Measurements from ENCODE around the gene CDH4.

Gene CDH4

DNA sequence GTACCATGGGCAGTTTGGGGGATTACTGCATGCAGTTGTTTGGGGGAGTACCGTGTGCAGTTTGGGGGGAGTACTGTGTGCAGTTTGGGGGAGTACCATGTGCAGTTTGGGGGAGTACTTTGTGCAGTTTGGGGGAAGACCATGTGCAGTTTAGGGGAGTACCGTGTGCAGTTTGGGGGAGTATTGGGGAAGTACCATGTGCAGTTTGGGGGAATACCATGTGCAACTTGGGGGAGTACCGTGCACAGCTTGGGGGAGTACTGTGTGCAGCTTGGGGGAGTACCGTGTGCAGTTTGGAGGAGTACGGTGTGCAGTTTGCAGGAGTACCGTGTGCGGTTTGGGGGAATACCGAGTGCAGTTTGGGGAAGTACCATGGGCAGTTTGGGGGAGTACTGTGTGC lies 22.3 kb downstream of the CDH4 start:
- TF ChIP-seq RAD21 (IDR thresholded peaks at IDR 0.05; ENCODE audit: low read depth) (no peak), USF1 (IDR thresholded peaks at IDR 0.05) (no peak), CREB1 (IDR thresholded peaks at IDR 0.05; ENCODE audit: low read depth) (no peak), CEBPB (IDR thresholded peaks at IDR 0.05) (no peak), TCF12 (IDR thresholded peaks at IDR 0.05; ENCODE audit: low read depth) (no peak), EP300 (IDR thresholded peaks at IDR 0.05; ENCODE audit: borderline replicate concordance) (no peak), TEAD4 (IDR thresholded peaks at IDR 0.05) (no peak), ZBTB7A (IDR thresholded peaks at IDR 0.05; ENCODE audit: low read depth) (no peak), TAF1 (IDR thresholded peaks at IDR 0.05; ENCODE audit: low read depth) (no peak), FOXM1 (IDR thresholded peaks at IDR 0.05; ENCODE audit: borderline replicate concordance, low read depth) (no peak), NFIC (IDR thresholded peaks at IDR 0.05) (no peak), EGR1 (IDR thresholded peaks at IDR 0.05) (no peak), YY1 (IDR thresholded peaks at IDR 0.05; ENCODE audit: low read depth) (no peak)
- TF ChIP-seq, protein P1, sequence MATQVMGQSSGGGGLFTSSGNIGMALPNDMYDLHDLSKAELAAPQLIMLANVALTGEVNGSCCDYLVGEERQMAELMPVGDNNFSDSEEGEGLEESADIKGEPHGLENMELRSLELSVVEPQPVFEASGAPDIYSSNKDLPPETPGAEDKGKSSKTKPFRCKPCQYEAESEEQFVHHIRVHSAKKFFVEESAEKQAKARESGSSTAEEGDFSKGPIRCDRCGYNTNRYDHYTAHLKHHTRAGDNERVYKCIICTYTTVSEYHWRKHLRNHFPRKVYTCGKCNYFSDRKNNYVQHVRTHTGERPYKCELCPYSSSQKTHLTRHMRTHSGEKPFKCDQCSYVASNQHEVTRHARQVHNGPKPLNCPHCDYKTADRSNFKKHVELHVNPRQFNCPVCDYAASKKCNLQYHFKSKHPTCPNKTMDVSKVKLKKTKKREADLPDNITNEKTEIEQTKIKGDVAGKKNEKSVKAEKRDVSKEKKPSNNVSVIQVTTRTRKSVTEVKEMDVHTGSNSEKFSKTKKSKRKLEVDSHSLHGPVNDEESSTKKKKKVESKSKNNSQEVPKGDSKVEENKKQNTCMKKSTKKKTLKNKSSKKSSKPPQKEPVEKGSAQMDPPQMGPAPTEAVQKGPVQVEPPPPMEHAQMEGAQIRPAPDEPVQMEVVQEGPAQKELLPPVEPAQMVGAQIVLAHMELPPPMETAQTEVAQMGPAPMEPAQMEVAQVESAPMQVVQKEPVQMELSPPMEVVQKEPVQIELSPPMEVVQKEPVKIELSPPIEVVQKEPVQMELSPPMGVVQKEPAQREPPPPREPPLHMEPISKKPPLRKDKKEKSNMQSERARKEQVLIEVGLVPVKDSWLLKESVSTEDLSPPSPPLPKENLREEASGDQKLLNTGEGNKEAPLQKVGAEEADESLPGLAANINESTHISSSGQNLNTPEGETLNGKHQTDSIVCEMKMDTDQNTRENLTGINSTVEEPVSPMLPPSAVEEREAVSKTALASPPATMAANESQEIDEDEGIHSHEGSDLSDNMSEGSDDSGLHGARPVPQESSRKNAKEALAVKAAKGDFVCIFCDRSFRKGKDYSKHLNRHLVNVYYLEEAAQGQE (IDR thresholded peaks at IDR 0.05; ENCODE audit: low read depth): no peak
- TF ChIP-seq, protein P2, sequence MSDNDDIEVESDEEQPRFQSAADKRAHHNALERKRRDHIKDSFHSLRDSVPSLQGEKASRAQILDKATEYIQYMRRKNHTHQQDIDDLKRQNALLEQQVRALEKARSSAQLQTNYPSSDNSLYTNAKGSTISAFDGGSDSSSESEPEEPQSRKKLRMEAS (IDR thresholded peaks at IDR 0.05): no peak

DNA sequence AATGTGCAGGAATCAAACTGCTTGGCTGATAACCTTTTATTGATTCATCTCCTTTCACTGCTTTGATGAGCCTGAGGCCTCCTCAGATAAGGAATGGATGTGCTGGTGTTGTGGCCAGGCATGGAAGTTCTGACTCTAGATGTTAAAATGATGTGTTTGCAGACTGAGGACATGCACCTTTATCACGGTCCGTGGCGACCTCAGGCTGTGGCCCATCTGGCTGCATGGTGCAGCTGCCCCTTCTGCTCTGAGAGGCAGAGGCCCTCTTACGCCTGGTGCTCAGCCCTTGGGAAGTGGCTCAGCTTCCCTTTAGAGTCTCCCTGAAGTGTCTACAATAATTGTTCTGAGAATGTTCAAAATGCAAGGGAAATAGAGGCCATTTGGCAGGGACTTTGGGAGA lies 26.2 kb downstream of the CDH4 start:
- no peak for TF ChIP-seq TAF1 (IDR thresholded peaks at IDR 0.05; ENCODE audit: low read depth)
- TF ChIP-seq CREB1 (IDR thresholded peaks at IDR 0.05; ENCODE audit: low read depth): no peak
- TF ChIP-seq TCF12 (IDR thresholded peaks at IDR 0.05; ENCODE audit: low read depth): no peak
- TF ChIP-seq NFIC (IDR thresholded peaks at IDR 0.05): no peak
- no peak for TF ChIP-seq EP300 (IDR thresholded peaks at IDR 0.05; ENCODE audit: borderline replicate concordance)
- no peak for TF ChIP-seq EGR1 (IDR thresholded peaks at IDR 0.05)
- TF ChIP-seq, protein P1 (IDR thresholded peaks at IDR 0.05; ENCODE audit: low read depth): no peak
- TF ChIP-seq TEAD4 (IDR thresholded peaks at IDR 0.05): no peak
- TF ChIP-seq USF1 (IDR thresholded peaks at IDR 0.05): no peak
- TF ChIP-seq CEBPB (IDR thresholded peaks at IDR 0.05): no peak
- TF ChIP-seq RAD21 (IDR thresholded peaks at IDR 0.05; ENCODE audit: low read depth): no peak
- TF ChIP-seq FOXM1 (IDR thresholded peaks at IDR 0.05; ENCODE audit: borderline replicate concordance, low read depth): no peak
- TF ChIP-seq, protein P2 (IDR thresholded peaks at IDR 0.05): no peak
- TF ChIP-seq ZBTB7A (IDR thresholded peaks at IDR 0.05; ENCODE audit: low read depth): no peak
- TF ChIP-seq YY1 (IDR thresholded peaks at IDR 0.05; ENCODE audit: low read depth): no peak

DNA sequence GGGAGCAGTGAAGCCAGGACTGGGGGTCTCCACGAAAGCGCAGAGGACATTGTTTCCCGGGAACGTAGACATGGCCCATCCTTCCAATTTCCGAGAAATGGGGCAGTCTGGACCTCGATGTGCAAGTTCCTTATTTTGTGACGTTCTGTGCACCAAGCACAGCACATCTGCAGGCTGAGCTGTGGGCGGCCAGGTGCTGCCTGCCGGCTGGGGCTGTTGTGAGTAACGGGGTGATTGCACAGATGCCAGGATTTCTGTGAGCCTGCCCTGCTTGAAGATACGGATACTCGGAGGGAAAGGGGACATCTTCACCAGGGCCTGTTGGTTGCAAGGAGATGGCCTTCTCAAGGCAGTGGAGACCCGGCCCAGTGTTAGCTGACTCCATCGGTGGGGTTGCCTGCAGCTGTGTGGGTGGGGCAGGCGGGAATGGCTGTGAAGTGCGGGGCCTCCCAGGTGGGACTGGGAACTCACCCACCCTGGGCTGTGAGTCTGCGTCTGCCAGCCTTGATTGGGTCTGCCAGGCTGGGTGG lies 27.6 kb downstream of the CDH4 start:
- TF ChIP-seq CREB1 (IDR thresholded peaks at IDR 0.05; ENCODE audit: low read depth): no peak
- TF ChIP-seq TCF12 (IDR thresholded peaks at IDR 0.05; ENCODE audit: low read depth): no peak
- TF ChIP-seq, protein P1 (IDR thresholded peaks at IDR 0.05; ENCODE audit: low read depth): no peak
- TF ChIP-seq CEBPB (IDR thresholded peaks at IDR 0.05): no peak
- TF ChIP-seq TEAD4 (IDR thresholded peaks at IDR 0.05): no peak
- no peak for TF ChIP-seq USF1 (IDR thresholded peaks at IDR 0.05)
- no peak for TF ChIP-seq RAD21 (IDR thresholded peaks at IDR 0.05; ENCODE audit: low read depth)
- TF ChIP-seq, protein P2 (IDR thresholded peaks at IDR 0.05): no peak
- TF ChIP-seq FOXM1 (IDR thresholded peaks at IDR 0.05; ENCODE audit: borderline replicate concordance, low read depth): no peak
- TF ChIP-seq EGR1 (IDR thresholded peaks at IDR 0.05): no peak
- TF ChIP-seq YY1 (IDR thresholded peaks at IDR 0.05; ENCODE audit: low read depth): no peak

All from Ishikawa (cell line).